ENCODE data around the gene OR8B12.

Gene OR8B12

DNA sequence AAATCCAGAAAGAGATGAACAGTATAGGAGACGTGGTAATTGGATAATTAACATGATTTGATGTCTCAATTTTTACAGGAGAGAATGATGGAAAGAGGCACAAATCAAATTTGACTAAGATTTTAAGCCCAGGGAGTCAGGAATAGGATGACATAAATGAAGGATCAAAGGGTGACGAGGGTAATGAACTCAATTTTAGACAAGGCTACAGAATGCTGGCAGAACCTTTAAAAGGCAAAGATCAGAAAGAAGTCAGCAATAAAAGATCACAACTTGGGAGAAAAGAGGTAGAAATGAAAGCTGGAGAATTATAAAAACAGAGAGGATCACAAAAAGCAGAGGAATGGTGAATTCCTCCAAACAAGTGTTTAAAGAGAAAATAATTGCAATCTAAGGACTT, 13.4 kb upstream of the OR8B12 start:
- TF ChIP-seq, protein P1, sequence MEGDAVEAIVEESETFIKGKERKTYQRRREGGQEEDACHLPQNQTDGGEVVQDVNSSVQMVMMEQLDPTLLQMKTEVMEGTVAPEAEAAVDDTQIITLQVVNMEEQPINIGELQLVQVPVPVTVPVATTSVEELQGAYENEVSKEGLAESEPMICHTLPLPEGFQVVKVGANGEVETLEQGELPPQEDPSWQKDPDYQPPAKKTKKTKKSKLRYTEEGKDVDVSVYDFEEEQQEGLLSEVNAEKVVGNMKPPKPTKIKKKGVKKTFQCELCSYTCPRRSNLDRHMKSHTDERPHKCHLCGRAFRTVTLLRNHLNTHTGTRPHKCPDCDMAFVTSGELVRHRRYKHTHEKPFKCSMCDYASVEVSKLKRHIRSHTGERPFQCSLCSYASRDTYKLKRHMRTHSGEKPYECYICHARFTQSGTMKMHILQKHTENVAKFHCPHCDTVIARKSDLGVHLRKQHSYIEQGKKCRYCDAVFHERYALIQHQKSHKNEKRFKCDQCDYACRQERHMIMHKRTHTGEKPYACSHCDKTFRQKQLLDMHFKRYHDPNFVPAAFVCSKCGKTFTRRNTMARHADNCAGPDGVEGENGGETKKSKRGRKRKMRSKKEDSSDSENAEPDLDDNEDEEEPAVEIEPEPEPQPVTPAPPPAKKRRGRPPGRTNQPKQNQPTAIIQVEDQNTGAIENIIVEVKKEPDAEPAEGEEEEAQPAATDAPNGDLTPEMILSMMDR (IDR thresholded peaks at IDR 0.05; ENCODE audit: low read depth, low read length): no peak
- in situ Hi-C loops (cut with HindIII; ENCODE audit: low sequenced_read_pairs): no loop called here
- DNase-seq (ENCODE audit: low read depth, low spot score): no peak
- no peak overlapping the region for H3K4me3 ChIP-seq (ENCODE audit: low read depth, low read length)

DNA sequence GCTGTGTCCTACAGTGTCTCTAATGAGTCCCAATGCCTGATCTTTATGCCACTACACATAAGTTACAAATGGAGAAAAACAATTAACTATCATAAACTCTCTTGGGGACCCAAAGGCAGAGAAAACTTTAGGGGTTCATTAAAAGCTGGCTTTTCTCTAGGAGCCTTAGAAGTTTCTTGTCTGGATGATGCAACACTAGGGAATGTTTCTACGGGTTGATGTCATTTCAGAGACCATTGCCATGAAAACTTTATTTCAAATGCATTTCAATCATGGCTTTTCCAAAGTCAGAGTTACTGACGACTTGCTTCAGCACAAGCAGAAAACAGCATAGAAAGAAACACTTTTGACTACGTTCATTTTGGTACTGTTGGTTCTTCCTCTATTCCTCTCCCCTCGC, 8.5 kb upstream of the OR8B12 start:
- TF ChIP-seq, protein P1 (IDR thresholded peaks at IDR 0.05; ENCODE audit: low read depth, low read length): no peak
- DNase-seq (ENCODE audit: low read depth, low spot score): no peak
- in situ Hi-C loops (cut with HindIII; ENCODE audit: low sequenced_read_pairs): no loop called here
- no peak overlapping the region for H3K4me3 ChIP-seq (ENCODE audit: low read depth, low read length)

DNA sequence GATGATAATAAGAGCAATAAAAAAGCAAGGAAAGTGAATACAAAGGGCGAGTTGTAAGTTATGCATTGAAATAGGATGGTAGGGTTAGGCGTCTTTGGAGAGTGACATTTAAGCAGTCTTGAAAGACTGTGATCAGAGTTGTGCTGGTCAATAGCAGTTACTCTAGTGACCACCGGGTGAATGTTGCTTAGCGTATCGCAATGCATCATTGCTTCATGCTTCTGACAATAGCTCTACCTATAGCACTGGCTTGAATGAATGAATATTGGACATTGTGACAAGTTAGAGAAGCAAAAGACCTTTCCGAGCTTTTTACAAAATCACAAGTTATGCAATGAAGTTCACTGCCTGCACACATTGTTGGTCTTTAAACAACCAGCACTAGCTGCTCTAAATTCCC, 7.7 kb upstream of the OR8B12 start:
- in situ Hi-C loops (cut with HindIII; ENCODE audit: low sequenced_read_pairs): no loop called here
- TF ChIP-seq, protein P1 (IDR thresholded peaks at IDR 0.05; ENCODE audit: low read depth, low read length): no peak
- no peak overlapping the region for H3K4me3 ChIP-seq (ENCODE audit: low read depth, low read length)
- DNase-seq (ENCODE audit: low read depth, low spot score): no peak

DNA sequence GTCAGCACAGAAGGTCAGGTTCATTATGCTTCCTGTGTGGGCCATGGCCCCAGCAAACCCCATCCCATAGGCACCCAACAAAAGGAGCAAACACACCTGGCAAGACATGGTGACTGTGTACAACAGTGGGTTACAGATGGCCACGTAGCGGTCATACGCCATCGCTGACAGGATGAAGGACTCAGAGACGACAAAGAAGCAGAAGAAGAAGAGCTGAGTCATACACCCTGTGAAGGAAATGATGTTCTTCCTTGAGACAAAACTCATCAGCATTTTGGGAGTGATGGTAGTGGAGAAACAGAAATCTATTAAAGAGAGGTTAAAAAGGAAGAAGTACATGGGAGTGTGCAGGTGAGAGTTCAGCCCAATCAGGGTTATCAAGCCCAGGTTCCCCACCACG, 309 bp downstream of the OR8B12 start:
- no peak for DNase-seq (ENCODE audit: low read depth, low spot score)
- TF ChIP-seq, protein P1 (IDR thresholded peaks at IDR 0.05; ENCODE audit: low read depth, low read length): no peak
- no peak overlapping the region for H3K4me3 ChIP-seq (ENCODE audit: low read depth, low read length)
- in situ Hi-C loops (cut with HindIII; ENCODE audit: low sequenced_read_pairs): no loop called here

DNA sequence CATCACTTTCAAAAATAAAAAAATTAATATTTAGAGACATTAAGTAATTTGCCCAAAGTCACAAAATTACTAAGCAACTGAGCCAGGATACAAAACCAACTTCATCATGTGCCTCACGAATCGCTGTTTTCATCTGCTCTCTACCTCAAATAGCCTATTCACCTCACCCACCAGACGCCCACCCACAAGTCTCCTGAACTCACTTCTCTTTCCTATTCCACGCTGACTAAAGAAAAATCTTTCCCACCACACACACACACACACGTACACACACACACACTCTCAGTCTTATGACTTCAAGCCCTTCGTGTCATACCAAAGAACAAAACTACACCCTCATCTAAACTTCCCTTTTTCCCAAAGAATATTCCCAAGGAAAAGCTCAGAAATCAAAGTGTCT, 2.2 kb downstream of the OR8B12 start:
- TF ChIP-seq, protein P1 (IDR thresholded peaks at IDR 0.05; ENCODE audit: low read depth, low read length): no peak
- H3K4me3 ChIP-seq (ENCODE audit: low read depth, low read length): no peak overlapping the region
- in situ Hi-C loops (cut with HindIII; ENCODE audit: low sequenced_read_pairs): no loop called here
- no peak for DNase-seq (ENCODE audit: low read depth, low spot score)

DNA sequence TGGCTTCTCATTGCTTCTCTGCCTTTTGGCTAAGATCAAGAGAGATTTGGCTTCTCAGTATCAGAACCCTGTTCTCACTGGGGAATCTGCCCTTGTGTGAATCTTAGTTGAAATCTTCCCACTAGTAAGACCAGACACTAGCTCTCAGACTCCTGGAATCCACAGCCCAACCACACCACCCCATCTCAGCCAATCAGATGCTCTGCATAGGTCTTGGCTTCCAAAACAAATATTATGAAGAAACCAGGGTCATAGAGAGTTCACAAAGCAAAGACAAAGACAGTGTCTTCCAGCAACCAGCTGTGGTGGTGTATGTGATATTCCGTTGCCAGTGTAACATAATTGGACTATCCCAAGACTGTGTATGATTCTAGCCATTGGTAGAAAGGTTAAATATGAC, 5.4 kb downstream of the OR8B12 start:
- peak; percentile 88 for DNase-seq (ENCODE audit: low read depth, low spot score)
- no peak overlapping the region for H3K4me3 ChIP-seq (ENCODE audit: low read depth, low read length)
- in situ Hi-C loops (cut with HindIII; ENCODE audit: low sequenced_read_pairs): no loop called here
- TF ChIP-seq, protein P1 (IDR thresholded peaks at IDR 0.05; ENCODE audit: low read depth, low read length): no peak

DNA sequence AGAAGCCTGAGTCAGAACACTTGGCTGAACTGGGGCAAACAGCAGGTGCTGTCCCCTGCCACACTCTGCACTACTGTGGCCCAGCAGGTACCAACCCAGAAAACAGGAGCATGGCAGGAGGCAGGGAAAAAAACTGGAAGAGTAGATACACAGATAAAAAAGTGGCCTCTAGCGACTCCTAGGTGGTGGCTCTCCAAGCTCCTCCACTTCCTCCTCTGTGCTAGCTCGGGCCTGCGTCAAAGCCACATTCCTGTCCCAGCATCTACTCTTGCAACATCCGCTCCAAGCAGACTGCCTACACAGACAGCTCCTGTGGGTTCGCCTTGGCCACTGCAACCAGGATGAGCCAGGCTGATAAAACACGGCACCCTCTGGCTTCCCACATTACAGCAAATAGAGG, 6.9 kb downstream of the OR8B12 start:
- DNase-seq (ENCODE audit: low read depth, low spot score): peak; percentile 73
- TF ChIP-seq, protein P1 (IDR thresholded peaks at IDR 0.05; ENCODE audit: low read depth, low read length): no peak
- in situ Hi-C loops (cut with HindIII; ENCODE audit: low sequenced_read_pairs): no loop called here
- no peak overlapping the region for H3K4me3 ChIP-seq (ENCODE audit: low read depth, low read length)
